Thoracic aorta (tissue), 2 donors: ENCODE data around the gene NUMBL. TPM values are rescaled to one million over a fixed set of nuclear protein-coding genes. Genes with fewer than 3 reads are reported as not detected.
"Not testable (repeated sequence)": the region's sequence is repeated elsewhere in the genome, so short reads cannot be mapped to it uniquely, and the experiment has no call there.

Experiments
- ATAC-seq: fragments of 150-250 bp; one replicate; pipeline ENCODE4 v1.8.0; 2017; ENCODE audit warnings: low read depth; ENCODE audit not compliant: insufficient number of reproducible peaks, low FRiP score
- DNase-seq: peaks from one replicate; pipeline ENCODE4 v3.0.0-alpha.2; 2020; ENCODE audit warnings: low spot score
- H3K27ac ChIP-seq, 2 donors: fragments of 200-600 bp; sonication (generic); 1 replicate in 1 of 2; 2 replicates in 1 of 2; pipeline ENCODE4 v1.5.1; 2016; ENCODE audit warnings: mild to moderate bottlenecking in 2 of 2, moderate library complexity in 2 of 2
- H3K27me3 ChIP-seq: fragments of 200-600 bp; sonication (generic); replicated peaks from 2 replicates; pipeline ENCODE4 v1.6.0; 2016; ENCODE audit warnings: mild to moderate bottlenecking; ENCODE audit not compliant: insufficient read depth
- H3K36me3 ChIP-seq: fragments of 200-600 bp; sonication (generic); one replicate; pipeline ENCODE4 v1.5.1; 2016
- H3K4me1 ChIP-seq, 2 donors: fragments of 200-600 bp; sonication (generic); 1 replicate in 1 of 2; 2 replicates in 1 of 2; pipeline versions ENCODE4 v1.5.1 to v1.6.0; 2016; ENCODE audit warnings: low read depth in 2 of 2, mild to moderate bottlenecking in 1 of 2; ENCODE audit not compliant: control insufficient read depth in 1 of 2
- H3K4me3 ChIP-seq: fragments of 200-600 bp; sonication (generic); 2 replicates; pipeline ENCODE4 v1.5.1; 2016; ENCODE audit warnings: mild to moderate bottlenecking
- H3K9me3 ChIP-seq: fragments of 200-600 bp; sonication (generic); 2 replicates; pipeline ENCODE4 v1.5.1; 2016
- total RNA-seq, 2 donors: library from RNA; depleted of rRNA; stranded (reverse); fragments of >200 nt; gene quantifications; one replicate each; pipeline versions ENCODE4 v1.1.0 to v1.2.3, GENCODE V29; 2016
- TF ChIP-seq, protein P1 (sequence below): fragments of 200-600 bp; sonication (generic); IDR thresholded peaks from one replicate; pipeline ENCODE4 v1.5.1; 2019; ENCODE audit warnings: antibody characterized with exemption

The NUMBL gene
- total RNA-seq, 2 donors from 2014 or later = 101 to 133 TPM

DNA sequence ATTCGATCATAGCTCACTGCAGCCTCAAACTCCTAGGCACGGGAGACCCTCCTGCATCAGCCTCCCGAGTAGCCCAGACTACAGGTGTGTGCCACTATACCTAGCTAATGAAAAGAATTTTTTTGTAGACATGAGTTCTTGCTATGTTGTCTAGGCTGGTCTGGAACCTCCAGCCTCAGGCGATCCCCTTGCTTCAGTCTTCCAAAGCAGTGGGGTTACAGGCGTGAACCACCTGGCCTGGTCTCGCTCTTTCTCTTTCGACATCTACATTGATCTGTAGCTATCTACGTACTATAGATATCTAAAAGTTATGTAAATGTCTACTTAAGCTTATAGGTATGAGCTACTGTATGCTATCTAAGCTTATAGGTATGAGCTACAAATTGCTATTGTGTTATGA, 32.4 kb downstream of the NUMBL start:
- H3K4me3 ChIP-seq = no peak overlapping the region
- no peaks in the 10 kb centered on the region for H3K36me3 ChIP-seq
- peaks cover 0 to 4% of the 10 kb centered on the region in 2 donors for H3K4me1 ChIP-seq
- H3K27ac ChIP-seq = no peak overlapping the region
- TF ChIP-seq, protein P1, sequence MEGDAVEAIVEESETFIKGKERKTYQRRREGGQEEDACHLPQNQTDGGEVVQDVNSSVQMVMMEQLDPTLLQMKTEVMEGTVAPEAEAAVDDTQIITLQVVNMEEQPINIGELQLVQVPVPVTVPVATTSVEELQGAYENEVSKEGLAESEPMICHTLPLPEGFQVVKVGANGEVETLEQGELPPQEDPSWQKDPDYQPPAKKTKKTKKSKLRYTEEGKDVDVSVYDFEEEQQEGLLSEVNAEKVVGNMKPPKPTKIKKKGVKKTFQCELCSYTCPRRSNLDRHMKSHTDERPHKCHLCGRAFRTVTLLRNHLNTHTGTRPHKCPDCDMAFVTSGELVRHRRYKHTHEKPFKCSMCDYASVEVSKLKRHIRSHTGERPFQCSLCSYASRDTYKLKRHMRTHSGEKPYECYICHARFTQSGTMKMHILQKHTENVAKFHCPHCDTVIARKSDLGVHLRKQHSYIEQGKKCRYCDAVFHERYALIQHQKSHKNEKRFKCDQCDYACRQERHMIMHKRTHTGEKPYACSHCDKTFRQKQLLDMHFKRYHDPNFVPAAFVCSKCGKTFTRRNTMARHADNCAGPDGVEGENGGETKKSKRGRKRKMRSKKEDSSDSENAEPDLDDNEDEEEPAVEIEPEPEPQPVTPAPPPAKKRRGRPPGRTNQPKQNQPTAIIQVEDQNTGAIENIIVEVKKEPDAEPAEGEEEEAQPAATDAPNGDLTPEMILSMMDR = no peak
- no peaks in the 10 kb centered on the region for H3K27me3 ChIP-seq
- DNase-seq (no peak), ATAC-seq (no peak)
- no peaks in the 10 kb centered on the region for H3K9me3 ChIP-seq

DNA sequence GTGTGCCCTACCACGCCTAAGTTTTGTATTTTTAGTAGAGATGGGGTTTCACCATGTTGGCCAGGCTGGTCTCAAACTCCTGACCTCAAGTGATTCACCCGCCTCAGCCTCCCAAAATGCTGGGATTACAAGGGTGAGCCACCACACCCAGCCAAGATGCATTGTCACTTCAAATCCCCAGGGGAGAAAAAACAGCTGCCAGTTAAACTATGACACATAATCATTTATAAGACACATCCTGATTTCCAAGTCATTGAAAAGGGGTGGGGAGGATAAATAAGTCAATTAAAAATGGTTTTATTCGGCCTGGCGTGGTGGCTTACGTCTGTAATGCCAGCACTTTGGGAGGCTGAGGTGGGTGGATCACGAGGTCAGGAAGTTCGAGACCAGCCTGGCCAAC, 34.8 kb downstream of the NUMBL start:
- not testable (repeated sequence) for H3K4me3 ChIP-seq, H3K27ac ChIP-seq, ATAC-seq, DNase-seq, H3K9me3 ChIP-seq, H3K36me3 ChIP-seq, H3K27me3 ChIP-seq
- peaks cover 14 to 18% of the 10 kb centered on the region in 2 donors for H3K4me1 ChIP-seq

DNA sequence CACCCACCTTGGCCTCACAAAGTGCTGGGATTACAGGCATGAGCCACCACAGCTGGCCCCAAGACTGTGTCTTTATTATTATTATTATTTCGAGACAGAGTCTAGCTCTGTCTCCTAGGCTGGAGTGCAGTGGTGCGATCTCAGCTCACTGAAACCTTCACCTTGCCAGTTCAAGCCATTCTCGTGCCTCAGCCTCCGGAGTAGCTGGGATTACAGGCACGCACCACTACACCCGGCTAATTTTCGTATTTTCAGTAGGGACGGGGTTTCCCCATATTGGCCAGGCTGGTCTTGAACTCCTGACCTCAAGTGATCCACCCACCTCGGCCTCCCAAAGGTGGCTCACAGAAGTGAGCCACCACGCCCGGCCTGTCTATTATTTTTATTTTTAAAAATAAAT, 38.1 kb downstream of the NUMBL start:
- ATAC-seq, H3K27me3 ChIP-seq, DNase-seq, H3K36me3 ChIP-seq, H3K9me3 ChIP-seq, H3K4me3 ChIP-seq: not testable (repeated sequence)
- Histone ChIP-seq H3K27ac (peak overlapping the region; percentile 29 to 63), H3K4me1 (peaks cover 17 to 26% of the 10 kb centered on the region in 2 donors)

DNA sequence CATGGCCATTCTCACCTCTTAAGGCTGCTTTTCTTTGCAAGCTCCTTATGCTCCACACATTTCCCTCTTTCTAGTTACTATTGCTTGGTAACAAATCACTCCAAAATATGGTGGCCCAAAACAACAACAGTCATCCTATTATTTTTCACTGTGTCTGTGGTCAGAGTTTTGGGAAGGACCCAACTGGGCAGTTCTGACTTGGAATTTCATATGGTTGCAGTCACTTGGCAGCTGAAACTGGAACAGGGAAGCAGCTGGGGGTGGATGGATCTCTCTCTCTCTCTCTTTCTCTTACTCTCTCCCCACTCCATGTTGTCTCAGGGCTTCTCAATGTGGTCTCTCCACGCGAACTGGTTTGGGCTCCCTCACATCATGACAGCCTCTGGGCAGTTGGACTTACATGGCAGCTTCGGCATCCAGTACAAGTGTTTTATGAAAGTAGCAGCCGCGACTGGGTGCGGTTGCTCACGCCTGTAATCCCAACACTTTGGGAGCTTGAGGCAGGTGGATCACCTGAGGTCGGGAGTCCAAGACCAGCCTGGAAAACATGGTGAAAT, 39.6 kb downstream of the NUMBL start:
- no peak overlapping the region for H3K4me3 ChIP-seq
- no peaks in the 10 kb centered on the region for H3K27me3 ChIP-seq
- H3K9me3 ChIP-seq = no peaks in the 10 kb centered on the region
- H3K4me1 ChIP-seq = peaks cover 22 to 35% of the 10 kb centered on the region in 2 donors
- TF ChIP-seq, protein P1 = no peak
- peak overlapping the region; percentile 29 to 63 for H3K27ac ChIP-seq
- ATAC-seq (peak; percentile 18), DNase-seq (no peak)
- no peaks in the 10 kb centered on the region for H3K36me3 ChIP-seq

DNA sequence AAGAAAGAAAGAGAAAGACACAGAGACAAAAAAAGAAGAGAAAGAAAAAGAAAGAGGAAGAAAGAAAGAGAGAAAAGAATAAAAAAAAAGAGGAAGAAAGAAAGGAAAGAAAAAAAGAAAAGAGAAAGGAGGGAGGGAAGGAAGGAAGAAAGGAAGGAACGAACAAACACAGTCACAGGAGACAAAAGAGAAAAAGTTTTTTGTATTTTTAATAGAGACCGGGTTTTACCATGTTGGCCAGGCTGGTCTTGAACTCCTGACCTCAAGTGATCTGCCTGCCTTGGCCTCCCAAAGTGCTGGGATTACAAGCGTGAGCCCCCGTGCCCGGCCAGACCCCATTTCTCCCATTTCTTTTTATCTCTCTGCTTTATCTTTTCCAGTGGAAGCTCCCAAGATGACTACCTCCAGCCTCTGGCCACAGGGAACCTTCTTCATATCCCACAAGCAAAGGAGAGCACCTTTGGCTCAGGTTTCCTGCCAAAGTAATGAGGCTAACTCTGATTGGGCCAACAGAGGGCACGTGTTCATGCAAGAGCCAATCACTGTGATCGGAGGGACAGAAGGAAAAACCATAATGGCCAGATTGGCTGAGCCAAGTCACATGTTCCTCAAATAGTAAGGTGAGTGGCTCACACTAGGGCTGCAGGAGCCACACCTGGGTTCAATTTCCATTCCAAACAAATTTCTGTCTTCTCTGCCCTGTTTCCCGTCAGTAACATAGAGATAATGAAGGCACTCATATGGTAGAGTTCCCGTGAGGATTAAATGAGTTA, 40.4 kb downstream of the NUMBL start:
- ATAC-seq, H3K27me3 ChIP-seq, DNase-seq, H3K4me3 ChIP-seq, H3K9me3 ChIP-seq, H3K36me3 ChIP-seq: not testable (repeated sequence)
- H3K4me1 ChIP-seq = peaks cover 22 to 39% of the 10 kb centered on the region in 2 donors
- H3K27ac ChIP-seq = peak overlapping the region; percentile 29 to 63

DNA sequence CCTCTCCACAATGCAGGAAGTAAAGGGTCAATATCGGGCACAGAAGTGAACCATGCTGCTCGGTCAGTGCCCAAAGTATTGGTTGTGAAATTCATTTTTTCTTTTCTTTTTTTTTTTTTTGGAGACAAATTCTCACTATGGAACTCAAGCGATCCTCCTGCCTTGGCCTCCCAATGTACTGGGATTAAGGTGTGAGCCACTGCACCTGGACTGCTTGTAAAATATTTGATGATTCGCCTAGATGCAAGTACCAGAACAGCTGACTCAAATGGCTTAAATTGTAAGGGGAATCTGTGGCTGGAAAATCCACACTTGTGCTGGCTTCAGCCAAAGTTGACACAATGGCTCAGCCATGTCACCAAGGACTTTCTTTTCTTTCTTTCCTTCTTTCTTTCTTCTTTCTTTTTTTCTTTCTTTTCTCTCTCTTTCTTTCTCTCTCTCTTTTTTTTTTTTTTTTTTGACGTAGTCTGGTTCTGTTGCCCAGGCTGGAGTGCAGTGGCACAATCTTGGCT, 43.7 kb downstream of the NUMBL start:
- ATAC-seq = no peak
- TF ChIP-seq, protein P1 = no peak
- H3K27ac ChIP-seq = peak overlapping the region; percentile 76 to 93

More for the DNA sequence above, 43.7 kb downstream of the NUMBL start:
- Histone ChIP-seq H3K27me3 (no peaks in the 10 kb centered on the region), H3K4me3 (peak overlapping the region; percentile 55), H3K9me3 (no peaks in the 10 kb centered on the region), H3K4me1 (peaks cover 21 to 57% of the 10 kb centered on the region in 2 donors), H3K36me3 (no peaks in the 10 kb centered on the region)
- no peak for DNase-seq
